HG03280 (cell line): Measurements from ENCODE around the gene GPR132.
"Not testable (repeated sequence)": the region's sequence is repeated elsewhere in the genome, so short reads cannot be mapped to it uniquely, and the experiment has no call there.

Source experiments
- ATAC-seq: cut with Tn5 transposase; IDR thresholded peaks from one replicate; pipeline ENCODE4 v1.9.1; 2021; ENCODE audit warnings: mild to moderate bottlenecking, moderate library complexity; ENCODE audit not compliant: unreplicated experiment

GPR132 gene

DNA sequence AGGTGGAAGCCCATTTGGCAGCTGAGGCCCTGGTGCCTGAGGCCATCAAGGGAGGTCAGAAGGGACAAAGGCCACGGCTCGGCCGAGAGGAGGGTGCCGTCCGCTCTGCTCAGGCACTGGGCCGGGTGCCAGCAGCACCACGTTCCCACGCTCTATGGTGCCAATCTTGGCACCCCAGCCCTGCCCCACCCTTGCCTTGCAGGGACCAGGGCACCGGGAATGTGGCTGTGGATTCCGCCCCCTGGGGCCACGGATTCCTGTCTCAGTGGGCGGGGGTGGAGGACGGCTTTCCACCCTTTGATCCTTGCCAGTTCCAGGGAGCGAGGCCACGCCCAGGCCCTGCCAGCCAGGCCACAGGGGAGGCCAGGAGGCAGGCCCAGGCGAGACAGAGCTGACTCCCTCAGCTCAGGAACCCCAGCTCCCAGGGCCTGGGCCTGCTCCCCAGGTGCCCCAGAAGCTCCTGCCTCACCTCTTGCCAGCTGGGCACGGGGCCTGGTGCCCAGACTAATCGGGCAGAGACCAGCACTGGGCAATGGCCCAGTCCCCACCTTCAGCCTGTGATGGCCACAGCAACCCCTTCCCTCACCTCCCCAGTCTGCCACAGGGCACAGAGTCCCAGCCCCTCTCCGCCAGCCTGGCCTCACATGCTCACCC lies 26.4 kb upstream of the GPR132 start:
- ATAC-seq: no peak

DNA sequence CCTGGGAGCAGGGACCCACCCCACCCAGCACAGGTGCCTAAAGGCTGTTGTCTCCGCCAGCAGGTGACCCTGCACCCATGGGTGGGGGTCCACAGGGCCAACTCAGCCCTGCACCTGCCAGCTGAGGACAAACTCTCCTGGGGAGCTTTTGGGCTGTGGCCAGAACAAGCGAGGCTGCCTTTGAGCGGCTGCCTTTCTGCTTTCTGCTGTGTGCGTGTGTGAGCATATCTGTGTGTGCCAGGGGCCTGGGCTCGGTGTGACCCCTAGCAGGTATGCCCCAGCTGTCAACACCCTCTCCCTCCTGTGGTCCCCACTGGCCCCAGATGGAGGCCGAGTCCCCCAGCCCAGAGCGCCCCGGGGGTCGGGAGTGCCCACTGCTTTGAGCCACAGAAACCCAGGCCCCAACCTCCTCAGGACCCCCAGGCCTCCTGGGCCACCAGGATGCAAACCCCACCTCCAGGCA lies 25.9 kb upstream of the GPR132 start:
- ATAC-seq: no peak

DNA sequence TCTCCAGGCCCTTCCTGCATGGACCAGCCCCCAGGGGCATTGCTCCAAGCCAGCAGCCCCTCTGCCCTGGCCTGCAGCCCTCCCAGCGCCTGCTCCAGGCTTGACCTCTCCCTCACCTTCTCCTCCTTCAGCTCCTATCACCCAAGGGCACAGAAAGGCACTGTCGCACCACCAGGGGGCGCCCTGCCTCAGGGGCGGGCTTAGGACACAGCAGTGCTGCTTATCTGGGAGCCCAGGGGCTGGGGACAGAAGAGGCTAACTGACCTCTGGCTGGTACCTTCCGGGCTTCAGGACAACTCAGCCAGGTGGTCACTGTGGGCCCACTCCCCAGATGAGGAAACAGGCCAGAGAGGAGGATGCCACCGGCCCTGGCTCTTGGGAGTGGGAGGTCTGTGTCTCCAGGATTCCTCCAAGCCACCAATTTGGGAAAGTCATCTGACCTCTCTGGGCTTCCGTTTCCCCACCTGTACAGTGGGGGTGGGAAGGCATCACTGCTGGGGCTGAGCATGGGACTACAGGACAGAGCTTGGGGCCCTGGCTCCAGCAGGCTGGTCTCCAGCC lies 25.3 kb upstream of the GPR132 start:
- ATAC-seq: peak; percentile 33

DNA sequence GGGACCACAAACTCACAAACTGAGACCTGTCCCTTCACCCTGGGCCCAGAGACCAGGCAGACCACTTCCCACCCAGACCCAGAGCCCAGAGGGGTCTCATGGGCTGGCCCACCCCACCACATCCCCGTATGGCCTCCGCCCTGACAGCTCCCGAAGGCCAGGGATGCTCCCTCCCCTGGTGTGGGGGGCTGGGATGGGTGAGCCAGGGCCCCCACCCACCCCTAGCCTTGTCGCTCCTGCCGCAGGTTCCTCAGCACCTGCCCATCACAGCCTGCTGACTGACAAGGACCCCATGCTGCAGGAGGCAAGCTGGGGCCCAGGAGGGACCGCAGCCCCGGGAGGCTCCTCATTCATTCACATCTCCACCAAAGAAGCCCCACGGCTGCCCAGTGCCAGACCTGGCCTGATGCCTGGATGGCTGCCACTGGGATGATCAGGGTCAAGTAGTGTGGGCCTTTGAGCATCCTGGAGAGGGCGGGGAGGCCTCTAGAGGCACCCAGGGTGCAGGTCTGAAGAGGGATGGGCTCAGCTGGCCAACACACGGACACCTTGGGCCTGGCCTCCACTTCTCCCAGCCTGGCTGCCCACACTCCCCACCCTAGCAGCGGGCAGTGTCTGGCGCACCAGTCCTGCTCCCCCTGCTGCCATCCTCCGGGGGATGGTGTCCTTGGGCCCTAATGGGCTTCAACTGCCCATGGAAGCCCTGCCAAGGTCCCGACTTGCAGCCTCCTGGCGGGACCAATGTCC lies 24.7 kb upstream of the GPR132 start:
- no peak for ATAC-seq

DNA sequence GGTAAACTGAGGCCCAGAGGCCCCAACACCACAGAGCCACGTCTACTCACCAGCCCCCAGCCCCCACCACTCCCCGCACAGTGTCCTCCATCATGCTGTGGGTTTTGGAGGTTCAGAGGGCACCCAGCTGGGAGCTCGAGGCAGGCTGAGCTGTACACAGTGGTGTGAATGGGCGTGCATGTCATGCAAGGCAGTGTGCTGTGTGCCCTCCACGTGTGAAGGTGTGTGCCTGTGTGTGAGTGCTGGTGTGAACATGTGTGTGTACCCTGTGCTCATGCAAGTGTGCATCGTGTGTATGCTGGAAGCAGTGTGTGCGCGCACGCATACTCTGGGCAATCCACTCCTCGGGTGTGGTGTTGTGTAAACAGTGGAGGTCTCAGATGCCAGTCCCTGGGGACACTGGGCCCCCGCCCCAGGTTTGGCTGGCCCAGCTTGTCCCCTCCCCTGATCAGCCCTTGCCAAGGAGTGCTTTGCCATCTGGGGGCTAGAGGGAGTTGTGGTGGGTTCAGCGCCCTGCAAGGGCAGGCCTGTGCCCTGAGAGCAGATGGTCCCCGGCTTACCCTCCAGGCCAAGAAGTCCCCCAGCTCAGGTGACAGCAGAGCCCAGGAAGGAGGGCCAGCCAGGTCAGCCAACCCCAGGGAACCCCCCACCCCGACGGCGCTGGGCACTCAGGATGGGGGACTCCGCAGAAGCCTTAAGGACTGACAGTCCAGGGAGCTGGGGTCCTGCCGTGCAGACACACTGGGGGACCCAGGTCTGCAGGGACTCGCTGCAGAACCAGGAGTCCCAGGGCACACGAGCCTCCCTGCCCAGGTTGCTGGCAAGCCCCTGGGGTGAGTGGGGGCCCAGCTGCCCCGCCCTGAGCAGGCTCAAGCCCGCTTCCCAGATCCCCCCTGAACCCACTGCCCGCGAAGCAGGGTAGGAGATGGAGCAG lies 23.8 kb upstream of the GPR132 start:
- ATAC-seq: no peak

DNA sequence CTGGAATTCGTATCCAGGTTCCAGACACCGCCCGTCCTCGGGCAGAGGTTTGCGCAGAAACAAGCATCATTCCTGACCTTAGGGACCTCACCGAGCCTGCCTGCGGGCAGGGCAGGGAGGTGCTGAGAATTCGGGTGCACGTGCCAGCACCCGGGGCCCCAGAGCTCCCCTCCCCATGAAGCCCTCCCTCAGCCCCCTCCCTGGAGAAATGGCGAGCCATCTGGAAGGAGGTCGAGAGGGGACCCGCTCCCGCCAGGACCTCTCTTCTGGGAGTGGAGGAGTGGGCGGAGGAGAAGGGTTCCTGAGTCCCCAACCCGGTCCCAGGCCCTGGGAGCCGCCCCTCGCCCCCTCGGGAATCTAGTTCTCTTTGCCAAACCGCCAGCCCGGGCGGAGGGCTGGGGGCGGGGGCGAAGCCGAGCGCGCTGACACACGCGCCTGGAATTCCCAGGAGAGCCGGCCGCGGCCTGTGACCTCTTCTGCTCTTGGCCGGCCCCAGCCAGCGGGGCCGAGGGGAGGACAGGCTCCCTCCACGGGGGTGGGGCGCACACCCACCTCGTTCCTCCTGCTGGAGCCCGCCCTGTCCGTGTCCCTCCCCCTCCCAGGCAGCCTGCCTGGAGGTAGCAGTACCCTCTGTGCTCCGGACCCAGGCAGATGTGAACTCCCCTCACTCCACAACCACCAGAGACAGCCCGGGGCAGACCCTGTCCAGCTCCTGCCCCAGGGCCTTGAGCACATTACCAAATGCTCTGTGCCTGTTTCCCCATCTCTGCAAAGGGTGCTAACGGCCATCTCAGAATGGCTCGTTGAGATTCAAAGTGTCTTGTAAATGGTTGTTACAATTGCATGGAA lies 23.0 kb upstream of the GPR132 start:
- ATAC-seq: no peak

DNA sequence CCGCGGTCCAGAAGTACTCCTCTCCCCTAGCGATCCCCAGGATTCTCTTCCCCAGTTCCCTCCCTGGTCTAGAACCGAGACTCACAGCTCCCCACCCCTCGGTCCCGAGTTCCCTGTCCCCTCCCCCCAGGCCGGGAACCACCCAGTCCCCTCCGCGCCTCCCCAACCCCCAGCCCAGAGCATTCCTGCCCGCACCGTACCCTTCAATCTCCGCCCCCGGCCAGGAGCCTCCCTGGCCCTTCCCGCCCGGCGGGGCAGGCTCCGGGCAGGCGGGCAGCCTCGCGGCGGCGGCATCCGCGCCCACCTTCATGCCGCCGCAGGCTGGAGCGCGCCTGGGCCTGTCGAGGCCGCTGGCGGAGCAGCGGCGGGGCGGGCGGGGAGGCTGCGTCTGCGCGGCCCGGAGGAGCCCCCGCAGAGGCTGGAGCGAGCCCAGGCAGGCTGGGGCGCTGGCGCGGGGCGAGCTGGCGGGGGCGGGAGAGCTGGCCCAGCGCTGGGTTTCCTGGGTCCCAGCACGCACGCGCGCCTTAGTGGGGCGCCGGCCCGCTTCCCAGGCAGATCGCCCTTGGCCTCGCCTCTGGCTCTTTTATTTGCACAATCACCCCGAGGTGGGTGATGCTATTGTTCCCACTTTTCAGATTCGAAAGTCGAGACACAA lies 22.2 kb upstream of the GPR132 start:
- no peak for ATAC-seq

DNA sequence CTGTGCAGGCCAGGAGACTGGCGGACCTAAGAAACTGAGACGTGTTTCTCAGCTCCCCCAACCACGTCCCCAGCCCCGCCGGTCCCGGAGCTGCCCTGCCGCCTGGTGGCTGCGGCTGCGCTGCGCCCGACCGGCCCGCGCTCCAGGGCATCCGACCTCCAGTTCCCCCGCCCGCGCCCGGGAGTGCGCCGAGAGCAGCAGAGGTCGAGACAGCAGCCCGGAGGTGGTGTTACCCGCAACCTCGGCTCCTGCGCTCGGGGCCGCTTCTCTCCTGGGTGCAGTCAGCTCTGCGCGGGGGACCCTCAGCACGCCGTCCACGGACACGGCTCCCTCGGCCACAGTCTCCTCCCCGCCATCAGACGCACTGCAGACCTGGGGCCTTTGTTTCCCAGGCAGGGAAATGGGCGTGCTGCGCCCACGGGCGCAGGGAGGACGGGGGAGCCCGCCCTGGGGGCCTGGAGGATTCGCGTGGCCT lies 21.6 kb upstream of the GPR132 start:
- ATAC-seq: peak; percentile 71

DNA sequence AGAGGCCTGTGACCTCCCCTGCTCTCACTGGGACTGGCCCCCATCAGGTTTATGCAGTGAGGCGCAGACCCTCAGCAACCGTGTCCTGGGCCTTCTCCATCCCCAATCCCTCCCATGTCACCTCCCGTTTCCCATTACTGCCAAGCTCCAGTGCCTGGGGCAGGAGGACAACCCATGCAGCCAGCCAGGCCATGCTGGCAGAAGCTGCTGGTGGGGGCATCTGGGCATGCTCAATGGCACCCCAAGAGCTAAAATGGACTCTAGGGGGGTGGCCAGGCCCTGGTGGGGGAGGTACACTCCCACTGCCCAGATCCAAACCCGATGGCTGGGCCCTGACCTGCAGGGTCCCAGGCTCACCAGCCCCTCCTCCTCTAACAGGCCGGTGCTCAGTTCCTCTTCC lies 20.5 kb upstream of the GPR132 start:
- no peak for ATAC-seq

DNA sequence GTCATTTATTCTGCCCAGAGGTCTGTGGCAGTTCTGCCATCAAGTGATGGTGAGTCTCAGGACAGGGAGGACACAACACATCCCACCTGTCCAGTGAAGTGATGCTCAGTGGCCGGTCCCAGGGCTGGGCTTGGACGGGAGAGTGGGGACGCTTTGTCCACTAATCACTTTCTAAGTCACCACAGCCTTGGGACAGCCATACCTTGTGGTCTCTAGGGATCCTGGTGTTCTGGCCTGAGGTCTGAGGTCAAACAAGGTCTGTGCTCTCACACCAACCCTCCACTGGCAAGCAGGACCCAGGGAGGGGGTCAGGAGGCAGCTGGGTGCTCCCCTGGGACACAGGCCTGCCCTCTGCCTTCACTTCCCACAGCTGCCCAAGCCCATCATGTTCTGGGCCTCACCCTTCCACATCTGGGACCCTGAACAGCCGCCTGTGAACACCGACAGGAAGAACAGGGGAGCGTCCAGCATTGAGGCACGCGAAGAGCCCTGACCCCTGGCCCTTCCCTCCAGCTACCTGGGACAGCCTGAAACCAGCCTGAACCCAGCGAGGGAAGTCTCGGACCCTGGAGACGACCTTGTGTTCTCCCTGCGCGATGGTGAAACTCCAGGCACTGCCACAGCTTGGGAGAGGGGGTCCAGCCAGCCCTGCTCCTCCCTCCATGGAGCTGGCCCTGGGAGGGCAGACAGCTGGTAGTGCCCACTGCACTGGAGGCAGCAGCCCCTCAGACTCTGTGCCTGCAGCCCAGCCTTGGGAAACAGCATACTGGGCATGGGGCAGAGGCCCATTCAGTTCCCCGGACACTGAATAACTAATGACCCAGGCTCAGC lies 19.7 kb upstream of the GPR132 start:
- ATAC-seq: no peak

DNA sequence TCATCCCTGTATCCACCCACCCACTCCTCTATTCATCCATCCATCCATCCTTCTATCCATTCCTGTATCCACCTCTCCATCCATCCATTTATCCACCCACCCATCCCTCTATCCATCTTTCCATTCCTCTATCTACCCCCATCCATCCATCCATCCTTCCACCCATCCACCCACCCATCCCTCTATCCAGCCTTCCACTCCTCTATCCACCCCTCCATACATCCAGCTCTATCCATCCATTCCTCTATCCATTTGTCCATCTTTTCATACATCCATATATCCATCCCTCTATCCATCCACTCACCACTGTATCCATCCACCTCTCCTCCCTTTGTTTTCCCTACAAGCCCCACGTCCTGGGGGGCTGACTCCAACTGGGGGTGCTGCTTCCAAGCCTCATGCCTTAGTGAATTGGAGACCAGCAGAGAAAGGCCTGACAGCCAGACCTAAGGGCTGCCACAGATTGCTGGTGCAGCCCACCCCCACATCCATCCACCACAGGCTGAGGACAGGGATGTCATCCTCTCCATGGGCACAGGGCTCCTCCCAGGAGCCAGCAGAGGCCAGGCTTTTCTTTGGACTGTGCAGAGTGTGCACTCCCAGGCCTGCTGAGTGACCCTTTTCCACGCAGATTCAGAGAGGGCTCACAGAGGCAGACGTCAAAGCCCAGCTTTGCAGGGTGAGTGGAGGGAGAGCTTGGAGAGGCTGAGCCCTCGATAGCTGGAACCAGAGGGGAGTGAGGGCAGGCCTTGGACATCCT lies 18.9 kb upstream of the GPR132 start:
- ATAC-seq: no peak

DNA sequence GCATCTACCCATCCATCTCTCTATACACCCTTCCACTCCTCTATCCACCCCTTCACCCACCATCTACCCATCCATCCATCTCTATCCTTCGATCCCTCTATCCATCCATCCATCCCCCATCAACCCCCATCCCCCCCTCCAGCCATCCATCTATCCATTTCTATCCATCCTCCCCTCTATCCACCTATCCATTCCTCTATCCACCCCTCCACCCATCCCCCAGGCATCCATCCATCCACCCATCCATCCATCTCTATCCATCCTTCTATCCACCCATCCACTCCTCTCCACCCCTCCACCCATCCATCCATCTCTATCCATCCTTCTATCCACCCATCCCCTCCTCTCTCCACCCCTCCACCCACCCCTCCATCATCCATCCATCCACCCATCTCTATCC lies 17.5 kb upstream of the GPR132 start:
- ATAC-seq: no peak

DNA sequence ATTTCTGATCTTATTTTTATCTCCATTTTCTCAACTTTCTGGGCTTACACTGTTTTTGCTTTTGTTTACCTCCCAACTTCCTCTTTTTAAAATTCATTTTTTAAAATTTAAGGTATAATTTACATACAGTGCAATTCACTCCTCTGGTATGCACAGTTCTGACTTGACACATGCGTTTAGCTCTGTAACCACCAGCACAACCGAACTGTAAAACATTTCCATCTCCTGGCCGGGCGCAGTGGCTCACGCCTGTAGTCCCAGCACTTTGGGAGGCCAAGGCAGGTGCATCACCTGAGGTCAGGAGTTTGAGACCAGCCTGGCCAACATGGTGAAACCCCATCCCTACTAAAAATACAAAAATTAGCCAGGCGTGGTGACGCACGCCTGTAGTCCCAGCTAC lies 16.2 kb upstream of the GPR132 start:
- not testable (repeated sequence) for ATAC-seq

DNA sequence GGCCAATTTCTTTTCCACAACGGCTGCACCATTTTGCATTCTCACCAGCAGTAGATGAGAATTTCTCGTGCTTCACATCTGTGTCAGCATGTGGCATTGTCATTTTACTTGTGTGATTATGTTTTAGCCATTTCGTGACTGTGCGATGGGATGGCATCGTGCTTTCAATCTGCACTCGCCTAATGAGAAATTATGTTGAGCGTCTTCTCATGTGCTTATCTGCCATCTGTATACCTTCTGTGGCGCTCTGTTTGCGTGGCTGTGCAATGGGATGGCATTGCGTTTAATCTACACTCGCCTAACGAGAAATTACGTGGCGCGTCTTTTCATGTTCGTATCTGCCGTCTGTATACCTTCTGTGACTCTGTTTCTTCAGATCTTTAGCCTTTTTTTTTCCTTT lies 14.9 kb upstream of the GPR132 start:
- ATAC-seq: no peak

DNA sequence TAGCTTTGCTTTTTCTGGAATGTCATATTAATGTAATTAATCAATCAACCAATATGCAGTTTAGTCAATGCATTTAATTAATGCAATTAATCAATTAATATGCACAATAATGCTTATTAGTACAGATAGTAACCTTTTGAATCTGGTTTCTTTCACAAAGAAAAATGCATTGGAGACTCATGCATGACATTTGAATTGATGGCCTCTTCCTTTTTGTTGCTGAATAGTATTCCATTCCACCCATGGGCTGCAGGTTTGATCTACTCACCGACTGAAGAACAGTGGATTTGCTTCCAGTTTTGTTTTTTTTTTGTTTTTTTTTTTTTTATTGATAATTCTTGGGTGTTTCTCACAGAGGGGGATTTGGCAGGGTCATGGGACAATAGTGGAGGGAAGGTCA lies 13.1 kb upstream of the GPR132 start:
- ATAC-seq: no peak

DNA sequence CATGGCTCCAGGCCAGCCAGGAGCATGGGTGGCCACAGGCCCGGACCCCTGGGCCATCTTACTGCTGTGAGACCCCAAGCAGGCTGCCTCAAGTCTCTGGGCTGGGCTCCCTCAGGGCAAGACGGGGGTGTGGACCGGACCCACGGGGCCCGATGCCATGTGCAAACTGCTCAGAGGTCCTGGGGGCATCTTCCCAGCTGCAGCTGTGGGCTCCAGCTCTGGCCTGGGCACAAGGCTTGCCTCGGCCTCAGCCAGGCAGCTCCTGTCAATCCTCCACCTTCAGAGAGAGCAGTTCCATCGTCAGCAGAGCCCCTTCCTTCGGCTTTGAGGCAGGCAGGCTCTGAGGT lies 12.4 kb upstream of the GPR132 start:
- no peak for ATAC-seq

DNA sequence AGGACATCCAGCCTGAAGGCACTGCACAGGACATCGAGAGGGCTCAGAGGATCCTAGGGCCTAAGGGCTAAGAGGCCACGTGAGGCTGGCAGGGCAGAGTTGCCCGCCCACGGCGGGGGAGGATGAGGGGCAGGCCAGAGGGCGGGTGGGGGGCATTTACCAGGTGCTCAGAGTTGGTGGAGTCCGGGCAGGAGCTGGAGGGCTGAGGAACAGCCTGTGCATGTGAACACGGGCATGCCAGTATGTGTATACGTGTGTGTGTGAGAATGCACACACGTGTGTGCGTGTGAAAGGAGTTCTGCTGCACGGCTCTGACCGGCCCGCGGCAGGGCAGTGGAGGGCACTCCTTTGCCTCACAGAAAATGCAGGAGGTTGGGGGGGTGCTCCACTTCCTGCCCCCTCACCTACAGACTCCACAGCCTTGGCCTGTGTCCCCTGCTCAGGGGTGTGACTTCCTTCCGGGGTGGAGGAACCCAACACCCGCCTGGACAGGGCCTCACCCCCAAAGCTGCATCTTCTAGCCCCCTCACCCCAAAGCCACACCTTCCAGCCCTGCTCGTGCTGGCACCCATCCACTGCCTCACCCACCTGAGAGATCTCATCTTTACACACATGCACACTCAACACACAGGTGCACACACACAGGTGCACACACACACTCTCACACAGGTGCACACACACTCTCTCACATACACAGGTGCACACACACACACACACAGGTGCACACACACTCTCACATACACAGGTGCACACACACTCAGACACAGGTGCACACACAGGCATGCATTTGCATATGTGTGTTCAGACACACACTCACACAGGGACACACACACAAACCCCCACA lies 11.8 kb upstream of the GPR132 start:
- no peak for ATAC-seq
